WTC11 (cell line): Measurements from ENCODE around the gene LMCD1.

Source experiments
- CTCF ChIP-seq: fragments of 200-600 bp; IDR thresholded peaks from 2 replicates; pipeline ENCODE4 v1.8.0; 2022; ENCODE audit warnings: antibody characterized with exemption
- NR3C1 ChIP-seq: sonication (generic); formaldehyde crosslinking; conservative IDR thresholded peaks from 2 replicates; pipeline ENCODE4 v1.8.1; 2023; ENCODE audit warnings: low read depth, mild to moderate bottlenecking, missing genetic modification reagents
- USF2 ChIP-seq: sonication (generic); formaldehyde crosslinking; IDR thresholded peaks from 2 replicates; pipeline ENCODE4 v1.8.1; 2023; ENCODE audit warnings: mild to moderate bottlenecking, missing genetic modification reagents, moderate library complexity
- ZNF232 ChIP-seq: sonication (generic); formaldehyde crosslinking; IDR thresholded peaks from 2 replicates; pipeline ENCODE4 v1.8.0; 2022; ENCODE audit warnings: mild to moderate bottlenecking, missing genetic modification reagents
- TF ChIP-seq, protein P1 (sequence below): sonication (generic); formaldehyde crosslinking; IDR thresholded peaks from 2 replicates; pipeline ENCODE4 v1.8.1; 2022; ENCODE audit warnings: low read depth, missing genetic modification reagents, borderline replicate concordance

DNA sequence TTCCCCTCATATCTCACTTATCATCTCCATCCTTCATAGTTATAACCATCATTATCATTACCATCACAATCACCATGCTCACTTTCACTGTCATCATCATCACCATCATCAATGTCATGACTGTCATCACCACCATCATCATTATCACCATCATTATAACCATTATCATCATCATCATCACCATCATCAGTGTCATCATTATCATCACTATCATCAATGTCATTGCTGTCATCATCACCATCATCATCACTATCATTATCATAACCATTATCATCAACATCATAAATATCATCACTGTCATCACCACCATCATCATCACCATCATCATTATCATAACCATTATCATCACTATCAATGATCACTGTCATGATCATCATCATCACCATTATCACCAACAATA is 98.8 kb downstream of the LMCD1 start:
- TF ChIP-seq, protein P1, sequence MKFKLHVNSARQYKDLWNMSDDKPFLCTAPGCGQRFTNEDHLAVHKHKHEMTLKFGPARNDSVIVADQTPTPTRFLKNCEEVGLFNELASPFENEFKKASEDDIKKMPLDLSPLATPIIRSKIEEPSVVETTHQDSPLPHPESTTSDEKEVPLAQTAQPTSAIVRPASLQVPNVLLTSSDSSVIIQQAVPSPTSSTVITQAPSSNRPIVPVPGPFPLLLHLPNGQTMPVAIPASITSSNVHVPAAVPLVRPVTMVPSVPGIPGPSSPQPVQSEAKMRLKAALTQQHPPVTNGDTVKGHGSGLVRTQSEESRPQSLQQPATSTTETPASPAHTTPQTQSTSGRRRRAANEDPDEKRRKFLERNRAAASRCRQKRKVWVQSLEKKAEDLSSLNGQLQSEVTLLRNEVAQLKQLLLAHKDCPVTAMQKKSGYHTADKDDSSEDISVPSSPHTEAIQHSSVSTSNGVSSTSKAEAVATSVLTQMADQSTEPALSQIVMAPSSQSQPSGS (CRISPR knock-in tag) = no peak
- TF ChIP-seq ZNF232 (CRISPR knock-in tag) (no peak), NR3C1 (CRISPR knock-in tag) (no peak), CTCF (no peak), USF2 (CRISPR knock-in tag) (no peak)
